Measurements from ENCODE around the gene VSIG10. TPM values are rescaled to one million over a fixed set of nuclear protein-coding genes. Genes with fewer than 3 reads are reported as not detected.

VSIG10 gene
- total RNA-seq (2022), result 10.9 and 17.3 TPM in 2 replicates
- Bru-seq, nascent RNA, result percentile 39 among the genes with signal in this experiment
- BruChase-seq, experiment 1, labeled RNA remaining after a 6-hour chase, result percentile 56 among the genes with signal in this experiment
- BruChase-seq, experiment 2, labeled RNA remaining after a 2-hour chase, result percentile 49 among the genes with signal in this experiment
- long read RNA-seq, partial matches to known transcripts, result 0 of 5 reads
- long read RNA-seq, other reads (novel, unspliced or antisense), result 3 of 5 reads

GRCh38 chr12:118103601-118104382 lies at the start of gene VSIG10:
TSS of gene VSIG10 (minus strand) at chr12:118104011. CDS start at chr12:118103671, 340 bp downstream.
- TF ChIP-seq CTCF (IDR thresholded peaks at IDR 0.05; ENCODE audit: unreplicated experiment), result no peak
- peak within 1 kb of the TSS; percentile 80 for H3K4me3 Mint-ChIP-seq (ENCODE audit: unreplicated experiment)
- peaks cover 6% of the 10 kb centered on the region for H3K36me3 Mint-ChIP-seq (ENCODE audit: insufficient read depth, unreplicated experiment)
- H3K9me3 Mint-ChIP-seq (ENCODE audit: unreplicated experiment), result no peaks in the 10 kb centered on the region
- H3K4me1 Mint-ChIP-seq (ENCODE audit: insufficient read depth, unreplicated experiment), result peaks cover 12% of the 10 kb centered on the region
- intact Hi-C loops (cut with micrococcal nuclease), result loop anchor here (2.0 to 10.0 kb wide), 2 partner anchors 43 to 229 kb away; partner anchors contain the start of gene WSB2
- CTCF ChIA-PET, result interaction anchor here (1.0 to 2.2 kb wide), 6 partner anchors 9 to 272 kb away, joined by 3 to 7 read pairs (median 5); partner anchors contain the start of genes PEBP1 and SUDS3
- DNase-seq (ENCODE audit: unreplicated experiment), result peak; percentile 52
- POLR2A ChIA-PET, result interaction anchor here (0.6 to 4.3 kb wide), 10 partner anchors 10 to 270 kb away, joined by 3 to 49 read pairs (median 4); partner anchors contain the start of genes PEBP1 and WSB2
- H3K27me3 Mint-ChIP-seq (ENCODE audit: insufficient read depth, unreplicated experiment), result no peaks in the 10 kb centered on the region
- no TSS peak for BruUV-seq (replicated peaks)
- no peak within 1 kb of the TSS for H3K27ac Mint-ChIP-seq (ENCODE audit: low read depth, unreplicated experiment)

- Mint-ChIP-seq H3K9me3 (ENCODE audit: unreplicated experiment) (no peaks in the 10 kb centered on the region), H3K4me1 (ENCODE audit: insufficient read depth, unreplicated experiment) (no peaks in the 10 kb centered on the region), H3K4me3 (ENCODE audit: unreplicated experiment) (no peak overlapping the region), H3K36me3 (ENCODE audit: insufficient read depth, unreplicated experiment) (peaks cover 43% of the 10 kb centered on the region), H3K27me3 (ENCODE audit: insufficient read depth, unreplicated experiment) (no peaks in the 10 kb centered on the region), H3K27ac (ENCODE audit: low read depth, unreplicated experiment) (no peak overlapping the region)
- no TSS peak for BruUV-seq (replicated peaks)
- intact Hi-C loops (cut with micrococcal nuclease), result no loop called here
- DNase-seq (ENCODE audit: unreplicated experiment), result no peak
- ChIA-PET CTCF (interaction anchor here (0.5 to 1.8 kb wide), 5 partner anchors 14 to 225 kb away, joined by 3 to 6 read pairs (median 4); no protein-coding TSS in a partner anchor), POLR2A (interaction anchor here (2.0 kb wide), 1 partner anchor 16 kb away, joined by 7 read pairs; the partner anchor contains the start of gene PEBP1)
- TF ChIP-seq CTCF (IDR thresholded peaks at IDR 0.05; ENCODE audit: unreplicated experiment), result no peak
These were observed 47.9 kb upstream of the VSIG10 start for GRCh38 chr12:118151755-118152154.

GRCh38 chr12:118150625-118151024 lies 46.8 kb upstream of the VSIG10 start:
- BruUV-seq (replicated peaks), result no TSS peak
- CTCF ChIA-PET, result interaction anchor here (0.5 to 1.9 kb wide), 5 partner anchors 9 to 225 kb away, joined by 4 to 11 read pairs (median 4); no protein-coding TSS in a partner anchor
- Mint-ChIP-seq H3K27ac (ENCODE audit: low read depth, unreplicated experiment) (no peak overlapping the region), H3K9me3 (ENCODE audit: unreplicated experiment) (no peaks in the 10 kb centered on the region), H3K4me3 (ENCODE audit: unreplicated experiment) (no peak overlapping the region), H3K27me3 (ENCODE audit: insufficient read depth, unreplicated experiment) (no peaks in the 10 kb centered on the region), H3K4me1 (ENCODE audit: insufficient read depth, unreplicated experiment) (no peaks in the 10 kb centered on the region), H3K36me3 (ENCODE audit: insufficient read depth, unreplicated experiment) (peaks cover 53% of the 10 kb centered on the region)
- intact Hi-C loops (cut with micrococcal nuclease), result no loop called here
- TF ChIP-seq CTCF (IDR thresholded peaks at IDR 0.05; ENCODE audit: unreplicated experiment), result no peak
- no peak for DNase-seq (ENCODE audit: unreplicated experiment)
- POLR2A ChIA-PET, result interaction anchor here (1.2 to 2.0 kb wide), 2 partner anchors 13 to 15 kb away, joined by 3 to 7 read pairs; partner anchors contain the start of gene PEBP1

- ChIA-PET POLR2A (interaction anchor here (0.8 to 1.5 kb wide), 2 partner anchors 9 to 12 kb away, joined by 3 to 7 read pairs; partner anchors contain the start of gene PEBP1), CTCF (interaction anchor here (0.6 to 1.9 kb wide), 2 partner anchors 10 to 1531 kb away, joined by 3 to 9 read pairs; no protein-coding TSS in a partner anchor)
- H3K4me1 Mint-ChIP-seq (ENCODE audit: insufficient read depth, unreplicated experiment), result peaks cover under 1% of the 10 kb centered on the region
- intact Hi-C loops (cut with micrococcal nuclease), result no loop called here
- BruUV-seq (replicated peaks), result no TSS peak
- H3K27me3 Mint-ChIP-seq (ENCODE audit: insufficient read depth, unreplicated experiment), result no peaks in the 10 kb centered on the region
- no peaks in the 10 kb centered on the region for H3K9me3 Mint-ChIP-seq (ENCODE audit: unreplicated experiment)
- TF ChIP-seq CTCF (IDR thresholded peaks at IDR 0.05; ENCODE audit: unreplicated experiment), result no peak
- no peak overlapping the region for H3K4me3 Mint-ChIP-seq (ENCODE audit: unreplicated experiment)
- H3K27ac Mint-ChIP-seq (ENCODE audit: low read depth, unreplicated experiment), result no peak overlapping the region
- no peak for DNase-seq (ENCODE audit: unreplicated experiment)
- H3K36me3 Mint-ChIP-seq (ENCODE audit: insufficient read depth, unreplicated experiment), result peaks cover 77% of the 10 kb centered on the region
These were observed 44.5 kb upstream of the VSIG10 start for GRCh38 chr12:118148287-118148686.
